HG02970 (cell line): ENCODE results near the gene RUSF1.
"Not testable (repeated sequence)": the region's sequence is repeated elsewhere in the genome, so short reads cannot be mapped to it uniquely, and the experiment has no call there.

Experiments used
- ATAC-seq: cut with Tn5 transposase; IDR thresholded peaks from one replicate; pipeline ENCODE4 v1.9.1; 2021; ENCODE audit warnings: mild to moderate bottlenecking, moderate library complexity, moderate number of reproducible peaks; ENCODE audit not compliant: unreplicated experiment, low FRiP score

The RUSF1 gene

GRCh38 chr16:31507929-31508705 is at the start of gene RUSF1:
TSS of gene RUSF1 (minus strand) at chr16:31508391. CDS start at chr16:31508373, 18 bp downstream.
- ATAC-seq = peak; percentile 86

DNA sequence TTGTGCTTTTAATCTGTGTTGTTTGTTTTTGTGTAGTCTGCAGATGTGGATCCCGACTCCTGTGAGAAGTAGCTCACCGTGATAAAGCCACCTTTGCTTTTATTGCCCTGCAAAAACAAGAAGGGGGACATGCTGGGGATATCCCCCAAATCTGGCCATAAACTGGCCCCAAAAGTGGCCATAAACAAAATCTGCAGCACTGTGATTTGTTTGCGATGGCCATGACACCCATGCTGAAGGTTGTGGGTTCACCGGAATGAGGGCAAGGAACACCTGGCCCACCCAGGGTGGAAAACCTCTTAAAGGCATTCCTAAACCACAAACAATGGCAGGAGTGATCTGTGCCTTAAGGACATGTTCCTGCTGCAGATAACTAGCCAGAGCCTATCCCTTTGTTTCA is 34.6 kb upstream of the RUSF1 start:
- no peak for ATAC-seq

- not testable (repeated sequence) for ATAC-seq
These were observed 31.6 kb upstream of the RUSF1 start for GRCh38 chr16:31539762-31540161.

- not testable (repeated sequence) for ATAC-seq
These were observed 30.0 kb upstream of the RUSF1 start for GRCh38 chr16:31538243-31538598.

DNA sequence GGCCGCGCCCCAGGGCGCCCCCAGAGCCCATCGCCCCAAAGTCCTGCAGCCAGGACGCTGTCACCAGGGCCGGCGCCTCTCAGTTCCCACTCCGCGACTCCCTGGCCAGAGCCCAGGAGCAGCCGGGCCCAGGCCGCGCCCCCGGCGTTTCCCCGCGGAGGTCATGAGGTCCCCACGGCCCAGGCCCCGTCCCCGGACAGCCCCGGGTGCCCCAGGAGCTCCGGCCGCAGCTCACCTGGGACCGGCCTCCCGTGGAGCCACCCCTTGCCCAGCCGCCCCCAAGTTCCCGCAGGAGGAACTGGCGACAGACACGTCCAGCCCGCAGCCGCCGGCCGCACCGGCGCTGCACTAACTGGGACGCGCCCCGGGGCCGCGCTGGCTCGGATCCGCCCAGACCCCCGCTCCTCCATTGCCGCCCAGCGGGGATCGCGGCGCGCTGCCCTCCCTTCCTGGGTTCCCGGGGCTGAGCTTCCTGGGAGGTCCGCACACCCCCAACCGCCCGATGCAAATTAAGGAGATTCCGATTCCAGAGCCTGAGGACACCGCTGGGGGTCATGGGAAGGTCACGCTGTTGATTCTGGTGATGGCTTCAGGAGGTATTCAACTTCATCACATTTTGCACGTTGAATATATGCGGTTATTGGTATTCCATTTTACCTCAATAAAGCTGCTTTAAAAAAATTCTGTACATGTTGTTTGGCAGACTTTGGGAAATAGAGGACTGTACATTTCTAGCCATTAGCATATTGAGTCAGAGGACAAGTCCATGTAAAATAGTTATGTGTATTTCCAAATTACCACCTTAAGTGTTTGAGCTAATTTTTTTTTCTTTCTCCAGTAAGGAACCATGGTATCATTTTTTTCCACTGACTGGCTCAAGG is 29.4 kb upstream of the RUSF1 start:
- no peak for ATAC-seq

DNA sequence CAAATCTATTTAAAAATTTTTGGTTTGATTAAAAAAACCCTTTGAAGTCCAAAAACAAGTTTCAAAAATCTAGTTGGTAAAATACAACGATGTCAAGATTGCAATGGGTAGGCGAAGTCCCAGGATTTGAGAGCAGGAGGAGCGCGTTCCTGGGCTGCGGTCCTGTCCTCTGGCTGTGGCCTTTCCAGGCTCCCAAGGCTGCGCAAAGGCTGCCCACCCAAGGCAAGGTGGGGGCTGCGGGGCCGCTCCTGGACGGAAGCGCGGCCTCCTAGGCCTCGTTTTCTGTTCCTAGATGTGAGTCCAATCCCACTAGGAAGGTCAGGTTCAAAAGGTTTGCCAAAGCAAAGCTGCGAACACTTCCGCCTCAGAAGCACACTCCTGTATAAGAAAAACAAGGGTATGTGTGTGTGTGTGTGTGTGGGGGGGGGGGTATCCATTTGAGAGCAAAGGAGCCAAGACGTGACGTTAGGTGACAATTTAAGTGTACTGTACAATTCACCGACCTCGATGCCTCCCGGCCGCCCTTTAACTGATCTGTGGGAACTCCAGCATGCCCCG is 28.7 kb upstream of the RUSF1 start:
- ATAC-seq = no peak

GRCh38 chr16:31535737-31536136 is 27.5 kb upstream of the RUSF1 start:
- ATAC-seq = no peak

- no peak for ATAC-seq
These were observed 24.7 kb upstream of the RUSF1 start for GRCh38 chr16:31532896-31533295.

DNA sequence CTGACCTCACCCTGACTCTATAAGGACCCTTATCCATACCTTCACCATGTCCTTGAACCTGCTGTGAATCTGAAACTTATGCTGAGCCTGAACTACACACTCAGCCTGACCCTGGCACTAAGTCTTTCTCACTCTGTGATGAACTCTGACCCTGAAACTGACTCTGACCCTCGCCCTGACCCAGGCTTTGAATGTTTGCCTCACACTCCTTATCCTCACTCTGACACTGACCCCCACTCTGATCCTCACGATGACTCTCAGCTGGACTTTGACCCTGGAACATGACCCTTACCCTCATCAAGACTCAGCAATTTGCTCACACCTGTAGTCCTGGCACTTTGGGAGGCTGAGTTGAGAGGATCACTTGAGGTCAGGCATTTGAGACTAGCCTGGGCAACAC is 23.9 kb upstream of the RUSF1 start:
- ATAC-seq = no peak

DNA sequence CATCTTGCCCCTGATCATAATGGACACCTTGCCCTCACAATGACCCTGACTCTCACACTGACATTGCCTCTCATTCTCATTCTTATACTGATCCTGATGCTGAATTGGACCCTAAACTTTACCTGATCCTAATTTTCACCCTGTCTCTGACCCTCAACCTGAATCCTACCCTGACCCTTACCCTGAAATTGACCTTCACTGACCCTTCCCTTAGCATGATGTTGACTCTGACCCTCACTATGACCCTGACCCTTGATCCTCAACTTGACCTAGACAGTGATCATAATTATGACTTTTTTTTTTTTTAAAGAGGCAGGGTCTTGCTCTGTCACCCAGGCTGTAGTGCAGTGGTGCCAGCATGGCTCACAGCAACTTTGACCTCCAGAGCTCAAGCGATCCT is 22.9 kb upstream of the RUSF1 start:
- no peak for ATAC-seq

DNA sequence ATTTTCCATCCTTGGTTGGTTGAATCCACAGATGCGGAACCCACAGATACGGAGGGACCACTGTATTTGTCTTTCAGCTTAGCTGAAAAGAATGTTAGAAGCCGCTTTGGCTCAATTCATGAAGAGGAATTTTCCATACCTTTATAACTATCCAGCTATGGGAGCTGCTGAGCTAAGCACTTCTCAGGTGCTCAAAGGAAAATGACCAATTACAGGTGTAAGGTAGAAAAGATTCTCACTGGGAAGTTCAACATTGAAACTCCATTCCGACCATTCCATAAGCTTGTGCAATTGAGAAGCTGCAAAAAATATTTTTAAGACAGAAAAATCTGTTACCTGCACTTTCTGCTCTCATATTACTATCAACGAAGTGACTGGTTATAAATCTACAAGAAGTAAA is 22.2 kb upstream of the RUSF1 start:
- no peak for ATAC-seq

DNA sequence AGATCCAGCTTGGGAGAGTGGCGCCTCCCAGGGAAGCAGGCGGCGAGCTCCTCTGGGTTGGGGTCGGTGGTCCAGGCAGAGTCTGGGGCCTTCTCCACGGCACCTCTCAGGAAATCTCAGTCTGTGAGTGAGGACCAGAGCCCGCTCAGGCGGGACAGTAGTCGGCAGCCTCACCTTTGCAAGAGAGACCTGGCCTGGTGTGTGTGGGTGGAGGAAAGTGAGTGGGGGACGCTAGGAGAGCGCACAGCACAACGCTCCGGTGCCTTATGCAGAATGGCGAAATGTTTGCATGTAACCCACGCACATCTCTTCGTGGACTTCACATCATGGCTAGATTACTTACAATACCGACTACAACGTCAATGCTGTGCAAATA is 21.7 kb upstream of the RUSF1 start:
- no peak for ATAC-seq

DNA sequence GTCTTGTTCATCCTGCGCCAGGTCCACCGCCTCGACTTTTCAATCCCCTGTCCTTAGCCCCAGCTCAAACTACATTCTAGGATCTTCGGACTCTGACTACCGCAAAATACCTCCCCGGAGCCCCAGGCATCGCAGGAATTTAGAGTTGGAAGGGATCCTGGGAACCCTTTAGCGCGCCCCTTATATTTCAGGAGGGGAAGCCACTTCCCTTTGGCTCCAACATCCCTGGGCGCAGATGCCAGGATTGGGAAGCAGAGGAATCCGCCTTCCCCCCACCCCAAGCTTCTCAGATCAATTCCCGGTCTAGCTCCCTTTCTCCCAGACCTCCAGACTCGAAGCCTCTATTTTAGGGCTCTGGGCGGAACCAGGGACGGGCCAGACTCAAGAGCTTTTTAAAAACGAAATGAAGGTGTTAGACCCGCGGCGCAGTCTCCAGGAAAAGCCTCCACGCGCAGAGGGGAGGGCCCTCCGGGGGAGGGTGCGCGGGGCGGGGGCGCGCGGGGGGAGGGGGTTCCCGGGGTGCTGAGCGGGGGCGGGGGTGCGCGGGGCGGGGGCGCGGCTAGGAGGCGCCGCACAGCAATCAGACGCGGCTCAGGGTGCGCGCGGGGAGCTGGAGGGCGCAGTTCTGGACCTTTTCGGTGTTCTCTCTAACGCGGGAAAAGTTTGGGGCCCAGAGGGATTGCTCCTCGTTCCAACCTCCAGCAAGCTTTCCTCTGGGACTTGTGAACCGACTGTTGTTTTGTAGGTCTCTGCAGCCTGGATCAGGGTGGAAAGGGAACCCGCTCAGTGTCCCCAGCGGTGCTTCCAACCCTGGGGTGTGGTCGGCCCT is 21.1 kb upstream of the RUSF1 start:
- no peak for ATAC-seq

DNA sequence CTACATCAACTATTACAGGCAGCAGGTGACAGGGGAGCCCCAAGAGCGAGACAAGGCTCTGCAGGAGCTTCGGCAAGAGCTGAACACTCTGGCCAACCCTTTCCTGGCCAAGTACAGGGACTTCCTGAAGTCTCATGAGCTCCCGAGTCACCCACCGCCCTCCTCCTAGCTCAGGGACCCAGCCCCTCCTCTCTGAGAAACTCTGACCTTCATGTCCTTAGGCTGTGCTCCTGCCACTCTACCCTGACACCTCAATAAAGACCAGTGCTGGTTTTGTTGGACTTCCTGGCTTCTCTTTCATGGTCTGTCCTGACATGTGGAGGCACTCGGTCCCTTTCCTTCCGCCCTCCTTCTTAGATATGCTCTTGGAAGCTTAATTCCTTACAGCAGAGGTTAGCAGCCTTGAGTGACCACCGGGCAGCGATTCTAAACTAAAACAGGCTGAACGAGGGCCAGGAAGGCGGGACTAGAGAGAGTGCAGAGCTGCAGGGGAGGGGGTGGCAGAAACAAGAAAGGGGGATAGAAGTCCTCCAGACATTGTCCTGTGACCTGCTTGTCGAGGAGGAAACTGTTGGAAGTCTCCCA is 20.4 kb upstream of the RUSF1 start:
- no peak for ATAC-seq

GRCh38 chr16:31527734-31528274 is 19.6 kb upstream of the RUSF1 start, which contains the start of gene AHSP:
TSS of gene AHSP (plus strand) at chr16:31527900. CDS start at chr16:31528140, 240 bp downstream.
- ATAC-seq = no peak

- ATAC-seq = no peak
These were observed 16.9 kb upstream of the RUSF1 start for GRCh38 chr16:31525113-31525512.

DNA sequence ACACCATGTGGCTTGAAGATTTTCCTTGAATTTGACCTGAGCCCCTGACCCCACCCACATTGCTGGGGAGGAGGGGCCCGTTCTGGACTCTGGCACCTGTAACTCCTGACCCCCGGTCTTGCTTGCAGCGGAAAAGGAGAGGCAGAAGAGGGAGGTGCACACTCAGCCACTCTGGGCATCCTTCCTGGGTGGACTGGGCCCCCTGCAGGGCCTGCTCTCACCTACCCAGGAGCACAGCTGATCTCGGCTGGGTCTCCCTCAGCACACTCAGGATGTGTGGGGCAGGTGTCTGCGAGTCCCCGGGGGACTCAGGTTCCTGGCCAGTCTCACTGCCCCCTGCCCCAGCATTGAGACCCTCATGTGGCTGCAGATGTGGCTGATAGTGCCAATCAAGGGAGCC is 15.6 kb upstream of the RUSF1 start:
- ATAC-seq = not testable (repeated sequence)

DNA sequence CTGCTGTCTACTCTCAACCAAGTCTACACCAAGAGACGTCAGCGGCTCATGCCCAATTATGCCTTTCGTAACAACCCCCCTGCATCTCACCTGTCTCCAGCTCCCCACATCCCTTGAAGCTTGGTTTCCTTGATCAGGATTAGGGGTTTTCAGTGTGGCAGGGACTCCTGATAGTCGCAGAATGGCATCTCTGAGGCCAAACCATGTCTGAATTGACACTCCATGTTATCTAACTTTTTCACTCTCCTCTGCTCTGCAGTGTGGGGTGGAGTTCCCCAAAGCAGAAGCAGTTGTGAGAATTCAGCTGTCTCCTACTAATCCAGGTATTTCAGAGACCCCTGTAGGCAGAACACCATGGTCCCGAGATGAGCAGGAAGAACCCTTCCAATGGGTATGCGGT is 13.9 kb upstream of the RUSF1 start:
- no peak for ATAC-seq

- no peak for ATAC-seq
These were observed 13.2 kb upstream of the RUSF1 start for GRCh38 chr16:31521368-31521767.
